Sigmoid colon (tissue), 7 donors: ENCODE results near the gene NFIC. TPM values are rescaled to one million over a fixed set of nuclear protein-coding genes. Genes with fewer than 3 reads are reported as not detected.

Experiments
- DNase-seq: peaks from one replicate; pipeline ENCODE4 v3.0.0-alpha.2; 2019
- H3K27ac ChIP-seq, 4 donors: fragments of 200-600 bp; sonication (generic); one replicate each; pipeline ENCODE4 v1.5.1; 2016 to 2019; ENCODE audit warnings: mild to moderate bottlenecking in 1 of 4
- H3K27me3 ChIP-seq, 3 donors: fragments of 200-600 bp; sonication (generic); one replicate each; pipeline ENCODE4 v1.5.1; 2019; ENCODE audit warnings: mild to moderate bottlenecking in 1 of 3
- H3K36me3 ChIP-seq, 4 donors: fragments of 200-600 bp; sonication (generic); one replicate each; pipeline ENCODE4 v1.5.1; 2016 to 2019
- H3K4me1 ChIP-seq, 4 donors: fragments of 200-600 bp; sonication (generic); one replicate each; pipeline ENCODE4 v1.5.1; 2017 to 2019
- H3K4me3 ChIP-seq, 4 donors: fragments of 200-600 bp; sonication (generic); one replicate each; pipeline ENCODE4 v1.5.1; 2017 to 2019; ENCODE audit warnings: mild to moderate bottlenecking in 2 of 4, moderate library complexity in 1 of 4
- H3K9me3 ChIP-seq, 4 donors: fragments of 200-600 bp in 3 of 4; sonication (generic) in 3 of 4; one replicate each; pipeline versions ENCODE4 v1.5.1 to v1.6.1; 2013 to 2019
- CTCF ChIP-seq, 4 experiments: fragments of 450-650 bp in 3 of 4; fragments of 200-600 bp in 1 of 4; IDR thresholded peaks; one replicate each; pipeline ENCODE4 v1.5.1; 2016 to 2019; ENCODE audit warnings: antibody characterized with exemption in 4 of 4, mild to moderate bottlenecking in 3 of 4, moderate library complexity in 2 of 4
- EP300 ChIP-seq, 4 donors: sonication (generic); formaldehyde crosslinking; IDR thresholded peaks; one replicate each; pipeline ENCODE4 v1.6.1; 2017; ENCODE audit warnings: antibody characterized with exemption in 4 of 4
- POLR2A ChIP-seq, 2 donors: fragments of 450-650 bp; IDR thresholded peaks; one replicate each; pipeline ENCODE4 v1.6.1; 2016; ENCODE audit warnings: antibody characterized with exemption in 2 of 2, mild to moderate bottlenecking in 2 of 2, moderate library complexity in 2 of 2
- POLR2AphosphoS5 ChIP-seq, 4 donors: sonication (generic); formaldehyde crosslinking; IDR thresholded peaks; one replicate each; pipeline ENCODE4 v1.6.1; 2017; ENCODE audit warnings: antibody characterized with exemption in 4 of 4
- WGBS, 2 donors: extraction: QIAGEN DNeasy Blood & Tissue Kit; methylation state at CpG; one replicate each; pipeline ENCODE4 v1.1.7; 2013; 5-methylcytosine and 5-hydroxymethylcytosine counted together
- intact Hi-C: fragments of 100-400 bp; cut with DNase I; formaldehyde crosslinking; loops from one replicate; pipeline ENCODE4 v1.15.1; 2023
- polyA plus RNA-seq, 3 donors: library from polyadenylated mRNA; stranded (reverse); fragments of 200-250 nt; gene quantifications; one replicate each; pipeline ENCODE4 v1.2.3, GENCODE V29; 2013
- total RNA-seq, 4 donors: library from RNA; depleted of rRNA; stranded (reverse); fragments of >200 nt; gene quantifications; one replicate each; pipeline ENCODE4 v1.1.0, GENCODE V29; 2016
- donor health status: healthy with polysubstance abuse.
- donor health status: Bipolar disorder and iron deficiency.
- donor health status: healthy.

NFIC gene
- total and polyA plus RNA-seq, 7 donors: 9.0 to 114 (median 63.2) TPM

DNA sequence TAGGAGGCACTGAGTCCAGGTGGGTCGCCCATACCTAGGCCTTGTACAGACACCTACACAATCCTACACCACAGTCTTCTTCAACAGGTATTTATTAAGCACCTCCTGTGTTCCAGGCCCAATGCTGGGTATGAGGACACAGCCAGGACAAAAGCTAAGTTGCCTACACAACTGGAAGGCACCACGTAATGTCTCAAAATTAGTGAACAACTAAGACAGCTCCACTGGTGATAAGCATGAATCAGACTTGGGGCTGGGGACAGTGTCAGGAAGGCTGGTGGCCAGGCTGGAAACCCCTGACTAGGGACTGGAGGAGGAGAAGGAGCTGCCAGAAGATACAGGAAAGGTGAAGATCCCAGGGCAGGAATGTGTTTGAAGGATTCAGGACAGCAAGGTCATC, 111.6 kb downstream of the NFIC start:
- peaks cover 0 to under 1% (median 0%) of the 10 kb centered on the region in 4 donors for H3K4me1 ChIP-seq
- TF ChIP-seq EP300 (IDR thresholded peaks at IDR 0.05): no peak
- no peak for TF ChIP-seq CTCF (IDR thresholded peaks at IDR 0.05)
- no peak for TF ChIP-seq POLR2A (IDR thresholded peaks at IDR 0.05)
- TF ChIP-seq POLR2AphosphoS5 (IDR thresholded peaks at IDR 0.05): no peak
- H3K27ac ChIP-seq: no peak overlapping the region
- H3K4me3 ChIP-seq: no peak overlapping the region
- intact Hi-C loops: no loop called here
- H3K27me3 ChIP-seq: peaks cover 20 to 48% (median 44%) of the 10 kb centered on the region in 3 donors
- no peak for DNase-seq
- WGBS, 2 donors: 75 to 98% methylated on average over 2 of the region's 2 CpGs
- no peaks in the 10 kb centered on the region for H3K9me3 ChIP-seq
- no peaks in the 10 kb centered on the region for H3K36me3 ChIP-seq

GRCh38 chr19:3478409-3479176, 112.2 kb downstream of the NFIC start:
- TF ChIP-seq CTCF (IDR thresholded peaks at IDR 0.05) (no peak), EP300 (IDR thresholded peaks at IDR 0.05) (no peak), POLR2A (IDR thresholded peaks at IDR 0.05) (no peak), POLR2AphosphoS5 (IDR thresholded peaks at IDR 0.05) (no peak)
- Histone ChIP-seq H3K27ac (no peak overlapping the region), H3K9me3 (no peaks in the 10 kb centered on the region), H3K27me3 (peaks cover 20 to 55% (median 49%) of the 10 kb centered on the region in 3 donors), H3K36me3 (no peaks in the 10 kb centered on the region), H3K4me3 (no peak overlapping the region), H3K4me1 (no peaks in the 10 kb centered on the region)
- 26 to 72% methylated on average over 27 of the region's 27 CpGs for WGBS, 2 donors
- DNase-seq: no peak
- intact Hi-C loops: no loop called here

DNA sequence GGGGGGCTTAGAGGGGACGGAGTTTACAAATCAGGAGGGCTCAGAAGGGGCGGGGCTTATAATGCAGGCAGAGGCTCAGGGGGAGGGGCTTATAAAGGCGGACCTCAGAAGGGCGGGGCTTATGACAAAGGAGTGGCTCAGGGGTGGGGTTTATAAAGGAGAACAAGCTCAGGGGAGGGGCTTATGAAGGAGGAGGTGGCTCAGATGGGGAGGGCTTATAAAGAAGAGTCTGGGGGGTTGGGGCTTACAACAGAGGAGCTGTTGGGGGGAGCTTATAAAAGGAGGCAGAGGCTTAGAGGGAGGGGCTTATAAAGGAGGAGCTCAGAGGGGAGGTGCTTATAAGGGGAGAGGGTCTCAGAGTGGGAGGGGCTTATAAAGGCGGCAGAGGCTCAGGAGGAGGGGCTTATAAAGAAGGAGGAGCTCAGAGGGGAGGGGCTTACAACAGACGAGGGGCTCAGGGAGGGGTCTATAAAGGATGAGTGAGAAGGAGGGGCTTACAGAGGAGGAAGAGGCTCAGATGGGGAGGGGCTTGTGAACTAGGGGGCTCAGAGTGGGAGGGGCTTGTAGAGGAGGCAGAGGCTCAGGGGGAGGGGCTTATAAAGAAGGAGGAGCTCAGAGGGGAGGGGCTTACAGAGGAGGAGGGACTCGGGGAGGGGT, 112.9 kb downstream of the NFIC start:
- Histone ChIP-seq H3K4me3 (no peak overlapping the region), H3K4me1 (no peaks in the 10 kb centered on the region), H3K27ac (no peak overlapping the region), H3K27me3 (peaks cover 20 to 58% (median 52%) of the 10 kb centered on the region in 3 donors), H3K36me3 (no peaks in the 10 kb centered on the region), H3K9me3 (no peaks in the 10 kb centered on the region)
- no peak for DNase-seq
- no peak for TF ChIP-seq POLR2A (IDR thresholded peaks at IDR 0.05)
- TF ChIP-seq EP300 (IDR thresholded peaks at IDR 0.05): no peak
- TF ChIP-seq CTCF (IDR thresholded peaks at IDR 0.05): no peak
- no peak for TF ChIP-seq POLR2AphosphoS5 (IDR thresholded peaks at IDR 0.05)
- intact Hi-C loops: no loop called here
- 29 to 33% methylated on average over 7 of the region's 7 CpGs for WGBS, 2 donors

GRCh38 chr19:3479834-3480215, 113.4 kb downstream of the NFIC start:
- no peak overlapping the region for H3K4me3 ChIP-seq

More at GRCh38 chr19:3479834-3480215, 113.4 kb downstream of the NFIC start:
- TF ChIP-seq EP300 (IDR thresholded peaks at IDR 0.05) (no peak), CTCF (IDR thresholded peaks at IDR 0.05) (no peak), POLR2A (IDR thresholded peaks at IDR 0.05) (no peak), POLR2AphosphoS5 (IDR thresholded peaks at IDR 0.05) (no peak)
- no peak for DNase-seq
- Histone ChIP-seq H3K36me3 (no peaks in the 10 kb centered on the region), H3K9me3 (no peaks in the 10 kb centered on the region), H3K27ac (no peak overlapping the region), H3K27me3 (peaks cover 20 to 61% (median 48%) of the 10 kb centered on the region in 3 donors), H3K4me1 (no peaks in the 10 kb centered on the region)
- intact Hi-C loops: no loop called here
- 19 to 51% methylated on average over 9 of the region's 9 CpGs for WGBS, 2 donors
